Fibroblast of pulmonary artery (primary cell): ENCODE data around the gene NHLRC4.

Experiments used
- DNase-seq: peaks from one replicate; pipeline ENCODE4 v3.0.0-alpha.2; 2010; ENCODE audit warnings: low read depth
- H3K4me3 ChIP-seq: replicated peaks from 2 replicates; pipeline ENCODE4 v1.5.1; 2011; ENCODE audit warnings: low read depth, mild to moderate bottlenecking, control low read depth, low read length, moderate library complexity
- TF ChIP-seq, protein P1 (sequence below): IDR thresholded peaks from 2 replicates; pipeline ENCODE4 v1.5.1; 2011; ENCODE audit warnings: mild to moderate bottlenecking, control low read depth, low read length, inconsistent platforms; ENCODE audit errors: missing control alignments

NHLRC4 gene, protein sequence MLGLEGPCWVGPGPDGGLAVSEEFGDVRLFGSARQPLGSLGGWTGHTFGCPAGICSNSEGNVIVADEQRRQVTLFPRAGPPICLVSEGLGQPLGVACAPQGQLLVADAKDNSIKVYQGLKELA

DNA sequence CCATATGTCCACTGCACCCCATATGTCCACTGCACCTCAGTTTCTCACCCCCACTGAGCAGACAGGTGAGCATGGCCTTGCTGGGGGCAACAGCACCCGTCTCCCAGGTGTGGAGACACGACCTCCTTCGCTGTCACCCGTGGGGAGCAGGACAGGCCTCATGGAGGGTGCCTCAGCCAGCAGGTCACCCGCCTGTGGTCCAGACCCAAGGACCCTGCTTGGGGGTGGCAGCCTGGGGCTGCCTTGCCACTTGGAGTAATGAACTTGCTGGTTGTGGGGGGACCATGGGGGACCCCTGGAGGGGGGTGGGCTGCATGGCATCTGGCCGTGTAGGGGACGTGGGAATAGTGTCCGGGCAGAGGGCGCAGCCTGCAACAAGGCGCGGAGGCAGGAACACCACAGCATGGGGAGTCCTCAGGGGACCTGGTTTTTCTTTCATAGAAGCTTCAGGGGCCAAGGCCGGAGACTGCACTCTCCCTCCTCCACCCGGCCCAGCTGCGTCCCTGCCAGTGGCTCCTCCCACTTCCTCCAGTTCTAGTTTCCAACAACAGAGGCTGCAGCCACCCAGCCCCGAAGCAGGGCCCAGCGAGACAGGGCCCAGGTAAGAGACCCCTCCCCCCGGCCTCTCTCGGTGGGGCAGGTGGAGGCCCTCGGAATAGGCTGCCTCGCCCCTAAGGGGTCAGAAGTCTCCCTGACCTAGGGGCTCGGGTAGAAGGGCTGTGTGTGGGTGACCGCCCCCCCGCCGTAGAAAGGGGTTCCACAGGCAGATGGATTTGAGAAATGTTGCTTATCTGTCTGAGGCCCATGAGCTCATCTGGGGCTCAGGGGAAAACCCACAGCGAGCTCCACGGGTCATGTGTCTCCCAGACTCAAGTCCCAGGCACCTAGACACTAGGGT, at the start of gene NHLRC4:
NHLRC4 (plus strand) TSS at position 531 of the 898 bp plus-strand sequence. CDS start 1,043 bp downstream, outside the sequence.
- peak within 1 kb of the TSS; percentile 30 for H3K4me3 ChIP-seq
- DNase-seq, result peak; percentile 79
- TF ChIP-seq, protein P1, sequence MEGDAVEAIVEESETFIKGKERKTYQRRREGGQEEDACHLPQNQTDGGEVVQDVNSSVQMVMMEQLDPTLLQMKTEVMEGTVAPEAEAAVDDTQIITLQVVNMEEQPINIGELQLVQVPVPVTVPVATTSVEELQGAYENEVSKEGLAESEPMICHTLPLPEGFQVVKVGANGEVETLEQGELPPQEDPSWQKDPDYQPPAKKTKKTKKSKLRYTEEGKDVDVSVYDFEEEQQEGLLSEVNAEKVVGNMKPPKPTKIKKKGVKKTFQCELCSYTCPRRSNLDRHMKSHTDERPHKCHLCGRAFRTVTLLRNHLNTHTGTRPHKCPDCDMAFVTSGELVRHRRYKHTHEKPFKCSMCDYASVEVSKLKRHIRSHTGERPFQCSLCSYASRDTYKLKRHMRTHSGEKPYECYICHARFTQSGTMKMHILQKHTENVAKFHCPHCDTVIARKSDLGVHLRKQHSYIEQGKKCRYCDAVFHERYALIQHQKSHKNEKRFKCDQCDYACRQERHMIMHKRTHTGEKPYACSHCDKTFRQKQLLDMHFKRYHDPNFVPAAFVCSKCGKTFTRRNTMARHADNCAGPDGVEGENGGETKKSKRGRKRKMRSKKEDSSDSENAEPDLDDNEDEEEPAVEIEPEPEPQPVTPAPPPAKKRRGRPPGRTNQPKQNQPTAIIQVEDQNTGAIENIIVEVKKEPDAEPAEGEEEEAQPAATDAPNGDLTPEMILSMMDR, result no peak

- TF ChIP-seq, protein P1, result no peak
- DNase-seq, result no peak
- no peak overlapping the region for H3K4me3 ChIP-seq
Measured at GRCh38 chr16:518858-519257, 47.9 kb upstream of the NHLRC4 start.

DNA sequence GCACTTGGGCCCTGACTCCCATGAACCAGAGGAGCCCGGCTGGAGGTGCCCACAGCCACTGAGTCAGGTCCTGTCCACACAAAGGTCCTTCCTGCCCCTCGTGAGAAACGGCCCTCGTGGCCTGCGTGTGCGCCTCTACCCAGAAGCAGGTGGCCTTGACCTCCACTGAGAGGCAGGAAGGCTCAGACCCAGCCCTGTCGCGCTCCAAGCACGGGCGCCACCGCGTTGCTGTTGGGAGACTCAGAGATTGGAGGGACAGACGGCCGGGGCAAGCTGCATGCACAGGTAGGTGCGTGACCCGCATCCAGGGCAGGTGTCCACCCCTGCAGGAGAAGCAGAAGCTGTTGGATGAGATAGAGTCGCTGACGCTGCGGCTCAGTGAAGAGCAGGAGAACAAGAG, 47.4 kb upstream of the NHLRC4 start:
- TF ChIP-seq, protein P1, result no peak
- DNase-seq, result no peak
- no peak overlapping the region for H3K4me3 ChIP-seq

GRCh38 chr16:519841-520687, 46.7 kb upstream of the NHLRC4 start:
- TF ChIP-seq, protein P1, result no peak
- DNase-seq, result no peak
- no peak overlapping the region for H3K4me3 ChIP-seq

DNA sequence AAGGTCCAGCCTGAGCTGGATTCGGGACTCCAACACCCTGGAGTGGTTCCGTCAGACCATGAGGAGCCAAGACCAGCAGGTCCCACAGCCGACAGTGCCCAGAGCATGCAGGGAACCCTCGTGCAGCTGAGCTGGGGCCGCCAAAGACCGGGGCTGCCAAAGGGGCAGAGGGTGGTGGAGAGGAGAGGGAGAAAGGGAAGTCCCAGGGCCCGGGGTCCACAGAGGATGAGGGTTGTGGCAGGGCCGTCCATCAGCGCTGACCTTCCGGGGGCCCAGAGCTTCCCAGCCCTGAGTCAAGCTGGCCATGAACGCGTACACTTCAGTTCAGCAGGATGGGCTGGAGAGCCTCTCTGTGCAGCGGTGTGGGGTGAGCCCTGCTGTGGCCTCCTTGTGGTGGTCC, 46.0 kb upstream of the NHLRC4 start:
- TF ChIP-seq, protein P1, result no peak
- no peak for DNase-seq
- H3K4me3 ChIP-seq, result no peak overlapping the region

- DNase-seq, result no peak
- TF ChIP-seq, protein P1, result no peak
- no peak overlapping the region for H3K4me3 ChIP-seq
Measured at GRCh38 chr16:521381-522210, 45.2 kb upstream of the NHLRC4 start.
